Tibial nerve (tissue), 4 donors: ENCODE measurements around the gene PLEKHG5.

Experiments
- CTCF ChIP-seq, 5 experiments: fragments of 200-600 bp in 3 of 5; fragments of 450-650 bp in 2 of 5; sonication (generic) in 3 of 5; IDR thresholded peaks; one replicate each; pipeline ENCODE4 v1.5.1; 2016 to 2019; ENCODE audit warnings: antibody characterized with exemption in 5 of 5, mild to moderate bottlenecking in 3 of 5, moderate library complexity in 2 of 5
- EP300 ChIP-seq, 2 donors: sonication (generic); formaldehyde crosslinking; IDR thresholded peaks; one replicate each; pipeline ENCODE4 v1.6.1; 2017; ENCODE audit warnings: antibody characterized with exemption in 2 of 2, mild to moderate bottlenecking in 1 of 2

GRCh38 chr1:6447818-6448748, 43.4 kb downstream of the PLEKHG5 start:
- TF ChIP-seq CTCF (IDR thresholded peaks at IDR 0.05) (peak in 1 of 5 experiments; percentile 17), EP300 (IDR thresholded peaks at IDR 0.05) (no peak)
